Stimulated activated CD4-positive, alpha-beta T cell treated with anti-CD3 and anti-CD28 coated beads, Interleukin-4, amount 100 ng/mL, for 4 hours (primary cell): Measurements from ENCODE around the gene ADARB2.
"Not testable (repeated sequence)": the region's sequence is repeated elsewhere in the genome, so short reads cannot be mapped to it uniquely, and the experiment has no call there.

Source experiments
- DNase-seq, 2 experiments: peaks; one replicate each; pipeline ENCODE4 v3.0.0-alpha.2; 2020

The ADARB2 gene

GRCh38 chr10:1240341-1240775, 497.0 kb downstream of the ADARB2 start:
- no peak for DNase-seq

GRCh38 chr10:1233031-1233430, 504.3 kb downstream of the ADARB2 start:
- DNase-seq, result no peak

- DNase-seq, result no peak
Measured at GRCh38 chr10:1232164-1232911, 505.0 kb downstream of the ADARB2 start.

- no peak for DNase-seq
Measured at GRCh38 chr10:1230592-1231275, 506.6 kb downstream of the ADARB2 start.

- no peak for DNase-seq
Measured at GRCh38 chr10:1230138-1230537, 507.2 kb downstream of the ADARB2 start.

GRCh38 chr10:1229574-1229973, 507.8 kb downstream of the ADARB2 start:
- DNase-seq, result no peak

GRCh38 chr10:1229116-1229515, 508.2 kb downstream of the ADARB2 start:
- no peak for DNase-seq

GRCh38 chr10:1228467-1228975, 508.8 kb downstream of the ADARB2 start:
- no peak for DNase-seq

GRCh38 chr10:1227510-1228402, 509.6 kb downstream of the ADARB2 start:
- no peak for DNase-seq

- DNase-seq, result not testable (repeated sequence)
Measured at GRCh38 chr10:1226907-1227306, 510.4 kb downstream of the ADARB2 start.

- not testable (repeated sequence) for DNase-seq
Measured at GRCh38 chr10:1219874-1220273, 517.5 kb downstream of the ADARB2 start.

GRCh38 chr10:1217661-1218060, 519.7 kb downstream of the ADARB2 start:
- no peak for DNase-seq

- no peak for DNase-seq
Measured at GRCh38 chr10:1217237-1217587, 520.1 kb downstream of the ADARB2 start.

GRCh38 chr10:1216574-1217236, 520.6 kb downstream of the ADARB2 start:
- DNase-seq, result no peak

- no peak for DNase-seq
Measured at GRCh38 chr10:1215862-1216573, 521.3 kb downstream of the ADARB2 start.

- no peak for DNase-seq
Measured at GRCh38 chr10:1214882-1215540, 522.3 kb downstream of the ADARB2 start.

GRCh38 chr10:1214071-1214675, 523.2 kb downstream of the ADARB2 start:
- DNase-seq, result no peak

GRCh38 chr10:1213252-1214070, 523.9 kb downstream of the ADARB2 start:
- DNase-seq, result no peak

- no peak for DNase-seq
Measured at GRCh38 chr10:1212571-1213141, 524.7 kb downstream of the ADARB2 start.
